MM.1S (cell line): ENCODE data around the gene GH2.

Experiments
- CTCF ChIP-seq: fragments of 300-600 bp; sonication (generic); IDR thresholded peaks from 2 replicates; pipeline ENCODE4 v1.5.1; 2016; ENCODE audit warnings: antibody characterized with exemption, low read length, mixed read lengths
- EZH2 ChIP-seq: fragments of 300-600 bp; sonication (generic); optimal IDR thresholded peaks from 2 replicates; pipeline ENCODE3; 2017; ENCODE audit warnings: low read depth, mild to moderate bottlenecking, antibody characterized with exemption, low read length, mixed read lengths
- EZH2phosphoT487 ChIP-seq: fragments of 300-600 bp; sonication (generic); IDR thresholded peaks from 2 replicates; pipeline ENCODE4 v1.6.1; 2018; ENCODE audit warnings: antibody characterized with exemption, low read length

GRCh38 chr17:63835167-63835720 lies 46.5 kb downstream of the GH2 start:
- TF ChIP-seq CTCF (no peak), EZH2phosphoT487 (no peak), EZH2 (no peak)
